HG02571 (cell line): Measurements from ENCODE around the gene MIA.
"Not testable (repeated sequence)": the region's sequence is repeated elsewhere in the genome, so short reads cannot be mapped to it uniquely, and the experiment has no call there.

ENCODE experiments used
- ATAC-seq: cut with Tn5 transposase; IDR thresholded peaks from one replicate; pipeline ENCODE4 v1.9.1; 2021; ENCODE audit warnings: mild to moderate bottlenecking, moderate library complexity; ENCODE audit not compliant: unreplicated experiment

Gene MIA

DNA sequence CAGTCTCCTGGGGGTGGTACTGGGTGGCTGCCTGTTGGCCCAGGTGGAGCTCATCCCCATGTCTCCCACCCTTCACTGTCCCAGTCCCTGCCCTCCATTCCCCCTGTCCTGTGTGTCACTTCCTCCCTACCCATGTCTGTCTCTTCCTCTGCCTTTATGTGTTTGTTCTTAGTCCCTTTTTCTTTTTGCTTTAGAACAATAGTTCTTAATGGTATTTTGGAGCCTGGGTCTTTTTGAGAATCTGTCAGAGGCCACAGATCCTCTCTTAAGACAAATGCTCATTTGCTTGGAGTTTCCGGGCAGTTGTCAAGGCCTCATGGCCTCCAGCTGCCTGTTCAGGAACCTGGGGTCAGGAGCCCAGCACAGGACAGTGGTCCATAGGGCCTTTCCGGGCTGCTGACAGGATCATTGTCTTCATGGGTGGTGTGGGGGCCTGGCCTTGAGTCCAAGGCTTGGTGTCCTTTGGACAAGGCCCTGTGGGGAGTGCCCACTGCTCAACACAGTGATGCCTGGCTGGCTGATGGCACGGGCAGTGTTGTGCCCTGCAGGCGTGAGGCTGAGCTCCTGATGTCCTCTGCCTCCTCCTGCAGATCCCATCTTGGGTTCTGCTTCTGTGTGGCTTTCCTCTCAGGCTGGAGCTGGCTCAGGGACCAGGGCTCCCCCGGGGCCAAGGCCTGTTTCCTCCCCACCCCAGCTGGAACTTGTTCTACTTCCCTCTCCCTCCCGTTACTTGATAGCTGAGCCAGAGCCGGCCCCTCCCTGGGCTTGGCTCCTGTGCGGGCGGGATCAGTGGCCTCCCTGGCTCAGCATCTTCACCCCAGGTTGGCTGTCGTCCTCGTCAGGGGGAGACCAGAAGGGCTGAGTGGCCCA lies 27.2 kb downstream of the MIA start:
- no peak for ATAC-seq

DNA sequence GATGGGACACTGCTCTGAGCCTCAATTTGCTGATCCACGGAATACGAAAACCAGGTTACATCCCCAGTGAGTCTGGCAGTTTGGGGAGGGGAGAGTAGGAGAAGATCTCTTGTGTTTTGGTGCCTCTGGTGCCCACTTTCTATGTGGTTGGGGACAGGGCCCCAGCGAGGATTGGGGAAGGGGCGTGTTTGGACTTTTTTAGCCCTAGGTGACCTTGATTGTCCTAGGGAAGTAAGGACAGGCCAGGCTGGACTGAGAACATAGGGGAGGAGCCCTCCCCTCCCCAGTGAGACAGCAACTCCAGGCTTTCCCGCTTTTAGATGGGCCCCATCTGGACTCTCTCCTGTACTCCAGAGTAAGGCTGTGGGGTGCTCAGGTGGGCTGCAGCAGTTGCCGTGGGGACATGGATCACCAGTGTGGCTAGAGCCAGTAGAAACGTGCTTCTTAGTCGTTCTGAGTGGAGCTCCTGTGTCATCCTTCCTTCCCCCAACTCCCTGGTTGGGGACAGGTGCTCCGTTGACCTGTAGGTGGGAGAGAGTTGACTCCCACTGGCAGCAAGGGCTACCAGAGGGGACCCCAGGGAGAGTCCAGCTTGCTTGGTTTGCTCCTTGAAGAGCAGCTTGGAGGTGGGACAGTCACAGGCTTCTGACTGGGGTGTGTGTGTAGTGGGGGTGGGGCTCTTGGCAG lies 28.0 kb downstream of the MIA start:
- no peak for ATAC-seq

DNA sequence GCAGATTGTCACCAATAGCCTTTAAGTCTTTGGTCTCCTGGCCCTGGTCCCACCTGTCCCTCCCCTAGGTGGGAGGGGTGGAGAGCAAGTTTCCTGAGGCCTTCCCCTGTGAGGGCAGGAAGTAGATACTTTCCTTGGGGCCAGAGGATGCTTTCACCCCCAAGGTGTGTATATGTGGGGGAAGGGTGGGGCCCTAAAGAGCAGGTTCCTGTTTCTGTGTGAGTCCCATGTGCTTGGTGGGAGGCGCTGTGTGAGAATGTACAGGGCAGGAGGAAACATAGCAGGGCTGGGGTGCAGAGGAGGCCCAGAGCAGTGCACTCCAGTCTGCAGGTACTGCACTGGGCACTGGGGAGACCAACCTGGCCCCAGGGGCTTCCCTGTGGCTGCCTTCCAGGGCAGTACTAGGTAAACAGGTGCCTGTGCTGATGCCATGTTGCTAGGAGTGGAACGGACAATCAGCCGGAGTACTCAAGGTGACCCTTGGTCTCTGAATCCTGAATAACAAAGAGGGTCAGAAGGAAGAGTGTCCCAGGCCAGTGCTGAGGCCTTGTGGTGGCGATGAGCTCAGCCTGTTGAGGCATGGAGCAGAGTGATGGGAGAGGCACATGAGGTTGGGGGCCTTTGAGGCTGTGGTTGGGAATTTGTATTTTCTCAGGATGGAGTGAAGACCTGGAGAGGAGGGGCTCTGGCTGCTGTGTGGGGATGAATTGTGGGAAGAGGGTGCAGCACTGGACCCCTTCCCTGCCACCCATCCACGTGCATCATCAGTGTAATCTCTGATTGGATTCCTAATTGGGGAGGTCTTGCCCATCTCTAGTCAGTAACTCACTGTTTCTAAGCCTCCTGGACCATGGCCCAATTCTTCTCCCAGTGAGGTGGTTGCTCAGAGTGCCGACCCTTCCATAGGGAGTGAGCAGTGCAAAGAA lies 28.8 kb downstream of the MIA start:
- no peak for ATAC-seq

DNA sequence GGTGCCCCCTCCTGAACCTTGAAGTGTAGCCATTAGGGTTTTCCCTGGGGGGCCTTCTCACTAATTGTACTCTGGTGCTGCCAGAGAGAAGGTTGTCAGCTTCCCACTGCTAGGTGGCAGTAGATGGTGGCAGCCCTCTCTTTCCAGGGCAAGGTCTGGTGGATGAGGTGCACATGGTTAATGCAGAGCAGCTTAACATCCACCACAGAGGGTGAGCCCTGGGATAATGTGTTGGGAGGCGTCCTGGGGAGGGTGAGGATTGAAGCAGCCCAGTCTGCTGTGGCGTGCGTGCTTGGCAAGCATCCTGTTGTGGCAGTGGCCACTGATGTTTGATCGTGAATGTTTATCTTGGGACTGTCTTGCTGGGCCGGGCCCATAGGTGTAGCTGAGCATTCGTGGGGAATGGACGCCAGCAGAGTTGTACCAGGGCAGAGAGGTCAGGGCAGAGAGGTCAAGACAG lies 29.5 kb downstream of the MIA start:
- ATAC-seq, result no peak

DNA sequence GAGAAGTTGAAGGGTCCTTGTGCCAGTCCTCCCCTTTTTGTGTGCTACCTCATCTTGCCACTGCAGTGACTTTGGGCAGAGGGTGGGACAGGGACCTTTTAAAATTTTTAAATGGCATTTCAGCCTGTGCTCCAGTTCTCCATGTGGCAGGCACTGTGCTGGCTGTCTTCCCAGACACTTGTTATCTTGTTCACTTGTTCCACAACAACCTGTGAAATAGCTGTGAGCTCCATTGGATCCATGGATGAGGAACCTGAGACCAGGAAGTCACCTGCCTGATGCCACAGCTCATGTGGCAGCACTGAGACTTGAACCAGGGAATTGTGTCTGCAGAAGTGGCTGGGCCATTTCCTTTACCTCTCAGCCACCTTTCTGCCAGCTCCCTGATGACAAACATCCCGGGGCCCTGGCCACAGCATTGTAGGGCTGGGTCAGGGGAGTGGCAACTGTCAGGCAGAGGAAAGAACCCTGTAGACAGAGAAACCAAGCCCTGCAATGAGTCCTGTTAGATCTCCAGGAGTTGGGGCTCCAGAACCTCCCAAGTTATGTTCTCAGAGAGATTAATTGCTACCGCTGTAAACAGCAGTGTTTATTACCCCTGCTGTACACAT lies 30.0 kb downstream of the MIA start:
- no peak for ATAC-seq

DNA sequence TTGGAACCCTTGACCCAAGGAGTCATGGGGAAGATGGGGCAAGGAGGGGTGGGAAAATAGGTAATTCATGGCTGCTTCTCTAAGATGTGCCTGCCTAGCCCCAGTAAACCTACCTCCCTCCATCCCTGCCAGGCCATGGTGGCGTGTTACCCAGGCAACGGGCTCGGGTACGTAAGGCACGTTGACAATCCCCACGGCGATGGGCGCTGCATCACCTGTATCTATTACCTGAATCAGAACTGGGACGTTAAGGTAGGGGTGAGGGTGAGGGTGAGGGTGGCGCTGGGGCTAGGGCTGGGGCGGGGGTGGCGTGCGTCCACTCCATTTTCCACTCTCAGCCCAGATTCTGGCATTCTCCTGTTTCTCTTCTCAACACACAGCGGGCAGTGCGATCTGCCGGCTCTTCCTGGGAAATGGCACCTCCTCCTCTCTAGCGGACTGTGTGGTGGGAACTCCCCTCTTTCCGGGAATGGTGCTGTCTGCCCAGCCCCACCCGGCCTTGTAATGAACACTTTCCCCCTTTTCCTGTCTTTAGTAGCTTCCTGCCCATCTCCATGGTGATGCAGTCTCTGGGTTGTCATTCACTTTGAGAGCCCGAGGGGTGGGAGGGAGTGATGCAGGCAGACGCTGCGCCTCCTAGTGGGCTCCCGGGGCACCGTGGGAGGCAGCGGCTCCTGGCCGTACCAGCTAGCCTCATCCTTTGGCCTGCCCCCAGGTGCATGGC lies 31.3 kb downstream of the MIA start:
- no peak for ATAC-seq

DNA sequence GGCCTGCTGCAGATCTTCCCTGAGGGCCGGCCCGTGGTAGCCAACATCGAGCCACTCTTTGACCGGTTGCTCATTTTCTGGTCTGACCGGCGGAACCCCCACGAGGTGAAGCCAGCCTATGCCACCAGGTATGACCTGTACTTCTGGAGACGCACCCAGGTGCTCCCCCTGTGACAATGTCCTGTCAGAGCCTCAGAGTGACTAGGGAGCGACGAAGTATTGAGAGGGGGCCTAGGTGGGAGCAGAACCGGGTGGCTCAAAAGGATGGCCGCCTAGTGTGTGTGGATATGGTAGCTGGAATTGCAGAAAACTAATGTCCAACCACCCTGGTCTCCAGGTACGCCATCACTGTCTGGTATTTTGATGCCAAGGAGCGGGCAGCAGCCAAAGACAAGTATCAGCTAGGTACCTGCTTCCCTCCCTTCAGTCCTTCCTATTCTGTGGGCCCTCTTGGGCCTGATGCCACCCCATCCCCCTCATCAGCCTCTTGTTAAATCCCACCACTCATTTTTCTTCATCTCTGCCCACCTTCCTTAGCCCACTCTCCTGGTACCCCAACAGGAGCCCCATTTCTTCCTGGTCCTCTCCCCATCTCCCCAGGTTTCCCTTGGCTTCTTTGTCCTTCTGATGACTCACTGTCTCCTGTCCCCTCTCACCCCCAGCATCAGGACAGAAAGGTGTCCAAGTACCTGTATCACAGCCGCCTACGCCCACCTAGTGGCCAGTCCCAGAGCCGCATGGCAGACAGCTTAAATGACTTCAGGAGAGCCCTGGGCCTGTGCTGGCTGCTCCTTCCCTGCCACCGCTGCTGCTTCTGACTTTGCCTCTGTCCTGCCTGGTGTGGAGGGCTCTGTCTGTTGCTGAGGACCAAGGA lies 32.1 kb downstream of the MIA start:
- no peak for ATAC-seq

DNA sequence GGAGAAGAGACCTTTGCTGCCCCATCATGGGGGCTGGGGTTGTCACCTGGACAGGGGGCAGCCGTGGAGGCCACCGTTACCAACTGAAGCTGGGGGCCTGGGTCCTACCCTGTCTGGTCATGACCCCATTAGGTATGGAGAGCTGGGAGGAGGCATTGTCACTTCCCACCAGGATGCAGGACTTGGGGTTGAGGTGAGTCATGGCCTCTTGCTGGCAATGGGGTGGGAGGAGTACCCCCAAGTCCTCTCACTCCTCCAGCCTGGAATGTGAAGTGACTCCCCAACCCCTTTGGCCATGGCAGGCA lies 32.7 kb downstream of the MIA start:
- no peak for ATAC-seq

DNA sequence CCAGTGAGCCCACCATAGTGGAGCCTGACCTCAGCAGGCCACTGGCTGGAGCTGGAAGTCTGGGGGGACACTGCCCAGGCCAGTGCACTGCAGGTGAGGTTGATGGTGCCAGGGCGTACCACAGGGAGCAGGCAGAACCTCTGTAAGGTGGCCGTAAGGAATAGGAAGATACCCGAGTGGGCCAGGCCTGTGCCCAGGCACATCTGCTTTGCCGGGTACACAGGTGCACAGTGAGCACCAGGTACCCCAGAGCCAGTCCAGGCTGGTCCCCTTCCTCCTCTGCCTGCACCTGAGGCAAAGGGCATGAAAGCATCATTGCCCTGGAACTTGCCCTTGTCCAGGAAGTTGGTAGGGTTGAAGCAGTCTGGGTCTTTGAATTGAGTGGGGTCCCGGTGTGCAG lies 33.2 kb downstream of the MIA start:
- no peak for ATAC-seq

DNA sequence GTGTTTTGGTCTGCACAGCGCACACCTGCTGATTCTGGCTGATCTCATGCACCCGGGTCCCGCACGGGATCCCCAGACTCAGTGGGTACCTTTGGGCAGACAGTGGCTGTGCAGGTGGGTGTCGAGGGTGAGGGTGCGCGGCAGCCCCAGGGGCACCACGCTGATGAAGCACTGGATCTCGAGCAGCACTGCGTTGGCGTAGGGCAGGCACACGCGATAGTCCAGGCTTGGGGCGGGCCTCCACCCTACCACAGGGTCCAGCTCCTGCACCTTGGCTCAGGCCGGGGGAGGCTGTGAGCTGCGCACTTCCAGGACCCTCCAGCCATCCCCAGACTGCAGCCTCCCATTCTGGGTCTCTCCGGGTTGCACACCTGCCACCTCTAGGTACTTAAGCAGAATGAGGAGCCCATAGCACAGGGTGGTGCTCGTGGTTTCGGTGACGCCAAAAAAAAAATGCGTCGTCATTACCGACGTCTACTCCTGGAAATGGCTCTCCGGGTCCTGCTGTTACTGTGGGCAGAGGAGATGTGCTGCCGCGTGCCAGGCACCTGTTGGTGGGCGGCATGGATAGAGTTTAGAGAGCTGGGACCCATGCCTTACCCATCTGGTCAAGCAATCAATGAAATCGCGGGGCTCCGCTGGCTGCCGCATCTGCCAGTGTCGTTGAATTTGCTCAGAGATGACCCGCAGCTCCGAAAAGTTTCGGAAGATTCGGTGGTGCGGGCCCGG lies 34.2 kb downstream of the MIA start:
- ATAC-seq, result no peak

DNA sequence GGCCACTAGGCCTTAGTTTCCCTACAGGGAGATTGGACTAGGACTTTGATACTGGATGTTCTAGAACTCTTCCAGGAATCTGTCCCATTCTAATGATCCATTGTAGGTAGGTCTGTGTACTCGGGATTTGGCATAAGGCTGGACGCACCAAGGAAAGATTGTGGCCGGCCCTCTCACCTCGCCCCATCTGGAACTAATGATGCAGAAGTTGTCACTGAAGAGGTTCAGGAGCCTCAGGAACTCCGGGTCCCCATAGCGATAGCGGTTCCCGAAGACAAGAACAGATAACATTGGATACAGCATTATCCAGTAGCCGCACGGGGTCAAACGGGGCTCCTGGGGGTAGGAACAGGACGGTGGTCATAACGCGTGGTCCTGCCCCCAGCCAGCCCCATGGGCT lies 34.8 kb downstream of the MIA start:
- ATAC-seq, result no peak

DNA sequence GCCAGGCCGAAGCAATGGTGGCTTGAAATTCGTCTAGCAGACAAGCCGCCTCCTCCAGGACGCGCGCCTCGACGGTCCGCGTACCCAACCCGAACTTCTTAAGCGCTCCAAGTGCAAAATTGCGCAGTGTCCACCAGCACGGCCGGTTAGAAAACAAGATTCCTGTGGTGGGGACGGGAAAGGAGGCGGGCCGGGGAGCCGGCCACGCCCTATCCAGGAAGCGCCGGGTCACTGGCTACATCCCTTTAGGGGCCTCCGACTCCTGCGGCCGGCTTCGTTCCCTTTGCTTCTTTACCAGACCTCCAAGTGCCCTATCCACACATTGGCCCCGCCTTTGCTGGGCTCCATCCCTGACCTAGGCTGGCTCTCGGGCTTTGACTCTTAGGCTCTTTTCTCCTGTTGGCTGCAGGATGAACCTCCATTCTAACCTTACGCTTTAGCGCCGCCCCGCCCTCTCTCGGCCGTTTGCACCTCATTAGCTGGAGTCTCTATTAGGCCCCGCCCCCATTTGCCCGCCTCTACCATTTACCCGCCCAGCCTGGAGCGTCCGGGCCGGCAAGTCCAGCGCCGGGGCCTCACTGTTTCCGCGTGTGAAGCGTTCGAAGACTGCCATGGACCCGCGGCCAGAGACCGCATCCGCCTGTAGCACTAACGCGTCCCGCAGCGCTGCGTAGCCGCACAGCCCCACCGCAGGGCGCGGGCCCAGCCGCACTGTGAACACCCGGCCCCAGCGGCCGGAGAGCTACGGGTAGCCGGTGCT lies 35.5 kb downstream of the MIA start:
- ATAC-seq, result peak; percentile 47

DNA sequence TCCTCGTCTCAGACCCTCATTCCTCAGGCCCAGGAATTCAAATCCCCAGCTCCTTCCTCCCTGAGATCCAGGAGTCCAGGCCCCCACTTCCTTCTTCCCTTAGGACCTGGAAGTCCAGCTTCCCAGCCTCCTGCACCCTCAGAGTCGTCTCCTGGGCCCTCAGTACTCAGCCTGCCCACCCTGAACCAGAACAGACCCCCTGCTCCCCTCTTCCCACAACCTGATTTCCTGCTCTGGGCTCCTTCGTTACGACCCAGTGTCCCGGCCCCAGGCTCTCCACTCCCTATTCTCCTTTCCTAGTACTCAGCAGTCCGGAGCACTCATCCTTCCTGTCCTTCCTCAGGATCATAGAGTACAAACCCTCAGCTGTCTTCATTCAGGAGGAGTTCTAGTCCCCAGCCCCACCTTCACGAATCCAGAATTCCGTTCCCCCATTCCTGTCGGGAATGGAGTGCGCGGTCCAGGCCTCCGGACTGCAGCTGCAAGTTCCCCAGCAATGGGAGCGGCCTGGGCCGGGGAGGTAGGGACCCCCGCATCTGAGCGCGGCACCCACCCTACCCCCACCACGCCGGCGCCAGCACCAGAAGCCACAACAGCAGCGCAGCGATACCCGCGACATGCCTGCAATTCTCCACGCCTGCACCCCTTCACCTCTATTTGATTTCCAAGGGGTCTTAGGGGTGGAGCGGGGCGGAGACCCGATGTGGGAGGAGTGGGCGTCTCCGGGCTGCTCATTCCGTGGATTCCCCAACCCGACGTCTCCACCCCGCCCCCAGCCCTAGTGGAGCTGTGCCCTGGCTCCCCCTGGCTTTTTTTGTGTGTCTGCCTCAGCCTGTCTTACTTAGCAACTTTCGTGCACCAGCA lies 36.4 kb downstream of the MIA start:
- no peak for ATAC-seq

DNA sequence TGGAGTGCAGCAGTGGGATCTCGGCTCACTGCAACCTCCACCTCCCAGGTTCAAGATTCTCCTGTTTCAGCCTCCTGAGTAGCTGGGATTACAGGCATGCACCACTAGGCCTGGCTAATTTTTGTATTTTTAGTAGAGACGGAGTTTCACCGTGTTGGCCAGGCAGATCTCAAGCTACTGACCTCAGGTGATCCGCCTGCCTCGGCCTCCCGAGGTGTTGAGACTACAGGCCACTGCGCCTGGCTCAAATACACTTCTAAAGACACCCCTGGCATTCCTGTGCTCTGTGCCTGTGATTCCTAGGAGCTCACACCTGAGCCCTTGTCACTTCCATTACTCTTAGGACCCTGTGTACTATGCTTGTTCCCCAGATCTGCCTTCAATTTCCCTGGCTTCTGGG lies 37.2 kb downstream of the MIA start:
- ATAC-seq, result not testable (repeated sequence)

DNA sequence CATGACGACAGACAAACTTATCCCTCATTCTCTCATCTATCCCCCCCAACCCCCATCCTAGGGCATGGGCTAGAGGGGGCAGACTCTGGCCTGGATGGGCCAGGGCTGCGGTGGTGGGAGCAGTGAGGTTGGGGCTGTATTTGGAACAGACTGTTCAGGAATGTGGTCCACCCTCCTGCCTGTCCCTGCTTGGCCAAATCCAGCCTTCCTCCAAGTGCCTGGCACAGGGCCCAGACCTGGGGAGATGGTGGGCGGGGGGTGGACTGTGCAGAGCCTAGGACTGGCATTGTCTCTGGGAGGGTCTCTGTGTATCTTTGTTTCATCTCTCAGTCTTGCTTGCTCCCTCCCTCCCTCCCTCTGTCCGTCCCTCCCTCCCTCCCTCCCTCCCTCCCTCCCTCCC lies 37.9 kb downstream of the MIA start:
- no peak for ATAC-seq

DNA sequence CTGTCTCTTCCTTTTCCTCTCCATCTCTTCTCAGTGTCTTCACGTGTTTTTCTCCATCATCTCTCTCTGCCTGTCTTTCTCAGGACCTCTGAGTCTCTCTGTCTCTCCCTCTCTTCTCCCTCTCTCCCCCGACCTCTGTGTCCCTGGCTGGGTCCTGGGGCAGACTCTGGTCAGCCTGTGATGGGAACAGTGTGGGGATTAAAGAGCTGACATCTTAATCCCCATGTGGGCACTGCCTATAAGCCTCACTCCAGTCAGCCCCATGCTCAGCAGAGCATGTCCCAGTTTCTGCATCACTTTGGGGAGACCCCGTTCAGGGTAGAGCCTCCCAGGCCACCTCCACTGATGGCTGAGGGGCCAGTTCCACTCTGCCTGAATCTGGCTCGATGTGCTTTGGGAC lies 39.9 kb downstream of the MIA start:
- no peak for ATAC-seq
